ENCODE data around the gene PGPEP1. TPM values are rescaled to one million over a fixed set of nuclear protein-coding genes. Genes with fewer than 3 reads are reported as not detected.

Gene PGPEP1
- polyA plus RNA-seq, 3 donors, result 18.9 to 21.0 (median 21.0) TPM

GRCh38 chr19:18415178-18415867 is 74.9 kb downstream of the PGPEP1 start:
- DNase-seq (ENCODE audit: low read depth in 3 of 3, low spot score in 2 of 3), result peak in 1 of 3 donors; percentile 78

- peak in 1 of 3 donors; percentile 84 for DNase-seq (ENCODE audit: low read depth in 3 of 3, low spot score in 2 of 3)
These were observed 76.4 kb downstream of the PGPEP1 start for GRCh38 chr19:18416778-18417249.

GRCh38 chr19:18417250-18418028 is 77.0 kb downstream of the PGPEP1 start:
- no peak for DNase-seq (ENCODE audit: low read depth in 3 of 3, low spot score in 2 of 3)

GRCh38 chr19:18418029-18418482 is 77.7 kb downstream of the PGPEP1 start:
- DNase-seq (ENCODE audit: low read depth in 3 of 3, low spot score in 2 of 3), result no peak

GRCh38 chr19:18418483-18419194 is 78.2 kb downstream of the PGPEP1 start:
- no peak for DNase-seq (ENCODE audit: low read depth in 3 of 3, low spot score in 2 of 3)

GRCh38 chr19:18419195-18419698 is 78.8 kb downstream of the PGPEP1 start, which contains the start of gene SSBP4:
Gene SSBP4 (plus strand): TSS chr19:18419398. CDS start chr19:18419649, 251 bp downstream.
- no peak for DNase-seq (ENCODE audit: low read depth in 3 of 3, low spot score in 2 of 3)

Other genes starting within 250 kb of the PGPEP1 start
- gene MAST3, start 242.8 kb upstream of the PGPEP1 start, polyA plus RNA-seq (ENCODE audit: insufficient read length in 3 of 3), result 1 to 10 TPM; 3.5 to 5.1 (median 4.5) TPM
- 10 to 100 TPM; 20.0 to 27.1 (median 26.7) TPM for gene PIK3R2, start 187.4 kb upstream of the PGPEP1 start, polyA plus RNA-seq (ENCODE audit: insufficient read length in 3 of 3)
- 10 to 100 TPM; 12.0 to 19.8 (median 17.6) TPM for gene IFI30, start 166.8 kb upstream of the PGPEP1 start, polyA plus RNA-seq (ENCODE audit: insufficient read length in 3 of 3)
- 10 to 100 TPM in 1 of 3 donors, 1 to 10 TPM in 2; 9.0 to 10.4 (median 9.8) TPM for gene MPV17L2, start 147.4 kb upstream of the PGPEP1 start, polyA plus RNA-seq (ENCODE audit: insufficient read length in 3 of 3)
- 1 to 10 TPM; 3.4 to 5.1 (median 3.9) TPM for gene RAB3A, start 136.6 kb upstream of the PGPEP1 start, polyA plus RNA-seq (ENCODE audit: insufficient read length in 3 of 3)
- 1 to 10 TPM in 1 of 3 donors, under 1 TPM in 2; 0.33 to 1.0 (median 0.71) TPM for gene PDE4C, start 114.2 kb upstream of the PGPEP1 start, polyA plus RNA-seq (ENCODE audit: insufficient read length in 3 of 3)
- 1 to 10 TPM; 3.8 to 4.4 (median 4.3) TPM for gene IQCN, start 66.1 kb upstream of the PGPEP1 start, polyA plus RNA-seq (ENCODE audit: insufficient read length in 3 of 3)
- gene JUND, start 59.0 kb upstream of the PGPEP1 start, polyA plus RNA-seq (ENCODE audit: insufficient read length in 3 of 3), result 10 to 100 TPM; 52.4 to 74.7 (median 64.6) TPM
- 10 to 100 TPM; 87.7 to 90.8 (median 88.0) TPM for gene LSM4, start 17.5 kb upstream of the PGPEP1 start, polyA plus RNA-seq (ENCODE audit: insufficient read length in 3 of 3)
- 1 to 10 TPM; 2.6 to 5.2 (median 3.2) TPM for gene GDF15, start 45.6 kb downstream of the PGPEP1 start, polyA plus RNA-seq (ENCODE audit: insufficient read length in 3 of 3)
- gene LRRC25, start 57.0 kb downstream of the PGPEP1 start, polyA plus RNA-seq (ENCODE audit: insufficient read length in 3 of 3), result 1 to 10 TPM in 1 of 3 donors, under 1 TPM in 2; 0.65 to 1.2 (median 0.85) TPM
- 10 to 100 TPM; 51.1 to 65.2 (median 61.6) TPM for gene SSBP4, start 78.8 kb downstream of the PGPEP1 start, polyA plus RNA-seq (ENCODE audit: insufficient read length in 3 of 3)
- 10 to 100 TPM; 89.5 to 99.8 (median 98.8) TPM for gene ISYNA1, start 97.5 kb downstream of the PGPEP1 start, polyA plus RNA-seq (ENCODE audit: insufficient read length in 3 of 3)
- gene ELL, start 181.5 kb downstream of the PGPEP1 start, polyA plus RNA-seq (ENCODE audit: insufficient read length in 3 of 3), result 1 to 10 TPM; 8.4 to 8.6 (median 8.4) TPM
- gene FKBP8, start 203.0 kb downstream of the PGPEP1 start, polyA plus RNA-seq (ENCODE audit: insufficient read length in 3 of 3), result 100 to 1,000 TPM; 134 to 170 (median 153) TPM
- gene KXD1, start 217.3 kb downstream of the PGPEP1 start, polyA plus RNA-seq (ENCODE audit: insufficient read length in 3 of 3), result 10 to 100 TPM; 50.3 to 56.0 (median 51.8) TPM
- 100 to 1,000 TPM; 768 to 922 (median 860) TPM for gene UBA52, start 231.3 kb downstream of the PGPEP1 start, polyA plus RNA-seq (ENCODE audit: insufficient read length in 3 of 3)
- gene REX1BD, start 248.2 kb downstream of the PGPEP1 start, polyA plus RNA-seq (ENCODE audit: insufficient read length in 3 of 3), result 10 to 100 TPM; 22.0 to 24.5 (median 22.3) TPM